ENCODE results near the gene PTPRM. TPM values are rescaled to one million over a fixed set of nuclear protein-coding genes. Genes with fewer than 3 reads are reported as not detected.

Gene PTPRM
- total RNA-seq, 4 donors from 2014 or later = 21.4 to 41.8 (median 29.6) TPM

DNA sequence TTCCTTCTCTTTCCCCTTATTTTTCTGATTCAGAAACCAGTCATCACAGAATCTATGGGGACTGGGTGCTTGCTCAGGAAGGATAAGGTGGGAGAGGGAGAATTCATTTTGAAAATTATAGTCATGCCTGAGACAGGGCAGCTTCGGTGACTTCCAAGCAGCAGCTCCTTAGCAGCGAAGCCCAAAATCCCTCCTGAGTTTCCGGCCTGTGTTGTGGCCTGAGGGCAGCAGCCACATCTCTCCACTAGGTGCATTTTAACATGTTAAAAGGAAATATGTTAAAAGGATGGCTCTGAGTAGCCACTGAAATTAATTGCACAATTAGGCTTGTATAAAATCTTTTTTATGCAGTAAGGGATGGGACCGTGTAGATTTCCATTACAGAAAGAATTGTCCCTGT, 835.1 kb downstream of the PTPRM start:
- intact Hi-C loops (cut with DNase I; ENCODE audit: low total_unique reads) = no loop called here
- no peak overlapping the region for H3K4me3 ChIP-seq (ENCODE audit: low read depth, poor library complexity, severe bottlenecking)
- WGBS, 2 donors = 82 to 84% methylated on average over 4 of the region's 4 CpGs
- DNase-seq (ENCODE audit: low spot score in 2 of 2) = peak in 1 of 2 donors; percentile 8
- TF ChIP-seq POLR2A (IDR thresholded peaks at IDR 0.05) = no peak
- TF ChIP-seq, protein P1, sequence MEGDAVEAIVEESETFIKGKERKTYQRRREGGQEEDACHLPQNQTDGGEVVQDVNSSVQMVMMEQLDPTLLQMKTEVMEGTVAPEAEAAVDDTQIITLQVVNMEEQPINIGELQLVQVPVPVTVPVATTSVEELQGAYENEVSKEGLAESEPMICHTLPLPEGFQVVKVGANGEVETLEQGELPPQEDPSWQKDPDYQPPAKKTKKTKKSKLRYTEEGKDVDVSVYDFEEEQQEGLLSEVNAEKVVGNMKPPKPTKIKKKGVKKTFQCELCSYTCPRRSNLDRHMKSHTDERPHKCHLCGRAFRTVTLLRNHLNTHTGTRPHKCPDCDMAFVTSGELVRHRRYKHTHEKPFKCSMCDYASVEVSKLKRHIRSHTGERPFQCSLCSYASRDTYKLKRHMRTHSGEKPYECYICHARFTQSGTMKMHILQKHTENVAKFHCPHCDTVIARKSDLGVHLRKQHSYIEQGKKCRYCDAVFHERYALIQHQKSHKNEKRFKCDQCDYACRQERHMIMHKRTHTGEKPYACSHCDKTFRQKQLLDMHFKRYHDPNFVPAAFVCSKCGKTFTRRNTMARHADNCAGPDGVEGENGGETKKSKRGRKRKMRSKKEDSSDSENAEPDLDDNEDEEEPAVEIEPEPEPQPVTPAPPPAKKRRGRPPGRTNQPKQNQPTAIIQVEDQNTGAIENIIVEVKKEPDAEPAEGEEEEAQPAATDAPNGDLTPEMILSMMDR (IDR thresholded peaks at IDR 0.05) = no peak

DNA sequence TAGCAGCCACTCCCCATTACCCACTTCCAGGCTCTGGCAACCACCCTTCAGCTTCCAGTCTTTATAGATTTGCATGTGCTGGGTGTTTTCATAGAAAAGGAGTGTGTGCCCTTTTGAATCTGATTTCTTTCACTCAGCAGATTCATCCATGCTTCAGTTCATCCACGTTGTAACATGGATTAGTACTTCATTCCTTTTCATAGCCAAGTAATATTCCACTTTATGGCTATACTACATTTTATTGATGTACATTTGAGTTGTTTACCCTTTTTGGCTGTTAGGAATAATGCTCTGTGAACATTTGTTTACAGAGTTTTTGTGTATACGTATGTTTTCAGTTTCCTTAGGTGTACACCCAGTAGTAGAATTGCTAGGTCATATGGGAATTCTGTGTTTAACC, 836.6 kb downstream of the PTPRM start:
- no peak overlapping the region for H3K4me3 ChIP-seq (ENCODE audit: low read depth, poor library complexity, severe bottlenecking)
- intact Hi-C loops (cut with DNase I; ENCODE audit: low total_unique reads) = no loop called here
- TF ChIP-seq, protein P1 (IDR thresholded peaks at IDR 0.05) = no peak
- TF ChIP-seq POLR2A (IDR thresholded peaks at IDR 0.05) = no peak
- WGBS, 2 donors = 96 to 97% methylated on average over 2 of the region's 2 CpGs
- DNase-seq (ENCODE audit: low spot score in 2 of 2) = no peak

DNA sequence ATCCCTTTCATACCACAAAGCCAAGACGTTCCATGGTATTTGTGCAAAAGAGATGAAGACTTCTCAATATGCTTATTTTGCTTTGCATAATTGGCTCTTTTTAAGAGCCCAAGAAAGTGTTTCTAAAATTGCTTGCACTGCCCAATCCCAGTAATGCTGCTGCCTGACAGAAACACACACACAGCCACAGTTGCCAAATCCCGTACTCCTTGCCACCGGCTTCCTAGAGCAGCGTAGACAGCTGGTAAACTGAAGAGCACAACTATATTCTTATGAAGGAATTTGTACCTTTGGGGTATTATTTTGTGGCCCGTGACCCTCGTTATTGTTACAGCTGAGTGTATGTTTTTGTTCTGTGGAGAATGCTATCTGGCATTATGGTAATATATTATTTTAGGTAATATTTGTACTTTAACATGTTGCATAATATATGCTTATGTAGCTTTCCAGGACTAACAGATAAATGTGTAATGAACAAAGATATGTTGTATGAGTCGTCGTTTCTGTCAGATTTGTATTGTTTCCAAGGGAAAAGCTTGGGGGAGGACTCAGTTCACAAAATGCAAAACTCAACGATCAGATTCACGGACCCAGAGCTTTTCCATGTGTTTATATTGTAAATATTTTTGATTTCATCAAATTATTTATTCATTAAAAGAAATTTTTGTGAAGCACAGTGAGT, 839.2 kb downstream of the PTPRM start:
- 85 to 88% methylated on average over 10 of the region's 10 CpGs for WGBS, 2 donors
- TF ChIP-seq POLR2A (IDR thresholded peaks at IDR 0.05) = no peak
- TF ChIP-seq, protein P1 (IDR thresholded peaks at IDR 0.05) = no peak
- no peak overlapping the region for H3K4me3 ChIP-seq (ENCODE audit: low read depth, poor library complexity, severe bottlenecking)
- intact Hi-C loops (cut with DNase I; ENCODE audit: low total_unique reads) = no loop called here
- peak in 1 of 2 donors; percentile 29 for DNase-seq (ENCODE audit: low spot score in 2 of 2)

DNA sequence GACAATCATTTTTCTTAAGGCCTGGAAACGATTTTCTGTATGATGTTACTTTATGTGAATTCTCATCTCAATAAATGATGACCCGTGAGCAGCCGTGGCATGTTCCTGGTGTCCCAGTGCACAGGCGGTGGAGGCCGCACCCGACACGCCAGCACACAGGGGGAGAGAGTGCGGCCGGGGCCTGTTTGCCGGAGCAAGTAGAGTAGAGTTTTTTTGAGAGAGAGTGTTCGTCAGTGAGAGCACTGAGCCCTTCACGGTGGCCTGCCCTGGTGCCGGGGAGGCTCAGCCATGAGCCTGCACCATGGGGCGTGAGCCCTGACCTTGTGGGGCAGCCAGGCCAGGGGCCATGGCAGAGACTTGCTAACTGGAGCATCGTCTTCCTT, 839.7 kb downstream of the PTPRM start:
- DNase-seq (ENCODE audit: low spot score in 2 of 2) = peak in 1 of 2 donors; percentile 45
- no peak overlapping the region for H3K4me3 ChIP-seq (ENCODE audit: low read depth, poor library complexity, severe bottlenecking)
- no peak for TF ChIP-seq POLR2A (IDR thresholded peaks at IDR 0.05)
- TF ChIP-seq, protein P1 (IDR thresholded peaks at IDR 0.05) = no peak
- 88 to 90% methylated on average over 14 to 15 of the region's 15 CpGs for whole genome bisulfite sequencing, 2 donors
- intact Hi-C loops (cut with DNase I; ENCODE audit: low total_unique reads) = no loop called here

DNA sequence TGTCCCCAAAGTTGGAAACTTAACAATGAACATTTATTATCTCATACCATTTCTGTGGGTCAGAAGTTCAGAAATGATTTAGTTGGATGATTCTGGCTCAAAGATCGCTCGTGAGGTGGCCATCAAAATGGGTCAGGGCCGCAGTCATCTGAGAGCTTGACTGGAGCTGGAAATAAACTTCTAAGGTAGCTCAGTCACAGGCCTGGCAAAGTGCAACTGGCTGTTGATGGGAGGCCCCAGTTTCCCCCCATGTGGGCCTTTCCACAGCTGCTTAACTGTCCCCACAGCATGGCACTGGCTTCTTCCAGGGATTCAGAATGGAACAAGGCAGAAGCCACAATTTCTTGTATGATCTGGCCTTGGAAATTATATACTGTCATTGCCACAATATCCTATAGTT, 842.0 kb downstream of the PTPRM start:
- DNase-seq (ENCODE audit: low spot score in 2 of 2) = peak in 1 of 2 donors; percentile 58
- no peak overlapping the region for H3K4me3 ChIP-seq (ENCODE audit: low read depth, poor library complexity, severe bottlenecking)
- WGBS, 2 donors = 93 to 95% methylated on average over 3 of the region's 3 CpGs
- intact Hi-C loops (cut with DNase I; ENCODE audit: low total_unique reads) = no loop called here
- TF ChIP-seq POLR2A (IDR thresholded peaks at IDR 0.05) = no peak
- TF ChIP-seq, protein P1 (IDR thresholded peaks at IDR 0.05) = no peak

DNA sequence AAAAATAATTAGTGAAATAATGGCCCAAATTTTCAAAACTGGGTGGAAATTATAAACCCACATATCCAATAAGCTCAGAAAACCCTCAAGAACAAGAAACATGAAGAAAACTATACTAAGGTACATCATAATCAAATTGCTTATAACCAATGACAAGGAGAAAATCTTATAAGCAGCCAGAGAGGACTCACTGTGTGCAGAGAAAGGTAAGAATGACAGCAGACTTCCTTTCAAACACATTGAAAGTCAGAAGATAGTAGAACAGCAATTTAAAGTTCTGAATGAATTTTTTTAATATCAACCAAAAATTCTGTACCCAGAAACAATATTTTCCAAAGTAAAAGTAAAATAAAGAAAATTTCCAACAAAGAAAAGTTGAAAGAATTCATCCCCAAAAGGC, 844.4 kb downstream of the PTPRM start:
- intact Hi-C loops (cut with DNase I; ENCODE audit: low total_unique reads) = loop anchor here (10.0 kb wide), 1 partner anchor 793 kb away; no protein-coding TSS in a partner anchor

More for the DNA sequence above, 844.4 kb downstream of the PTPRM start:
- no peak overlapping the region for H3K4me3 ChIP-seq (ENCODE audit: low read depth, poor library complexity, severe bottlenecking)
- TF ChIP-seq, protein P1 (IDR thresholded peaks at IDR 0.05) = no peak
- no peak for TF ChIP-seq POLR2A (IDR thresholded peaks at IDR 0.05)
- DNase-seq (ENCODE audit: low spot score in 2 of 2) = no peak

Data from lower leg skin (tissue), 4 donors.